A549 (cell line): ENCODE measurements around the gene USP46. TPM values are rescaled to one million over a fixed set of nuclear protein-coding genes. Genes with fewer than 3 reads are reported as not detected.

Source experiments
- ATAC-seq, 2 experiments: fragments of 200-7000 bp in 1 of 2; fragments of >200 bp in 1 of 2; cut with Nextera tagmentation in 1 of 2; cut with Tn5 transposase in 1 of 2; 3 replicates each; pipeline versions ENCODE4 v1.8.0 to v1.9.1; 2018 to 2020; ENCODE audit warnings: mild to moderate bottlenecking in 1 of 2, moderate library complexity in 1 of 2
- CTCF ChIA-PET: fragments of 300-600 bp; sonication (Branson Sonifier 250); formaldehyde crosslinking; extraction: SDS; loops from one replicate; lab custom pipeline; 2021; ENCODE audit warnings: antibody characterized with exemption, inconsistent platforms; lab: Yijun Ruan, JAX
- POLR2A ChIA-PET: fragments of 350-600 bp; formaldehyde crosslinking; extraction: SDS; loops from one replicate; lab custom pipeline; 2021; ENCODE audit warnings: antibody characterized with exemption, inconsistent platforms; lab: Yijun Ruan, JAX
- DNase-seq, 2 experiments: peaks; one replicate each; pipeline versions ENCODE4 v3.0.0 to v3.0.0-alpha.2; 2011 to 2016; ENCODE audit warnings: low read depth in 1 of 2, low spot score in 1 of 2
- FAIRE-seq: peaks from 2 replicates; lab custom pipeline; 2011; peaks lifted over from hg19 to GRCh38; lab: Jason Lieb, UNC
- H3K27ac ChIP-seq, 2 experiments: fragments of >200 bp; sonication (Bioruptor Twin); formaldehyde crosslinking; 3 replicates each; pipeline ENCODE4 v1.5.1; 2016 to 2017
- H3K4me1 ChIP-seq: fragments of >200 bp; sonication (Bioruptor Twin); formaldehyde crosslinking; 3 replicates; pipeline ENCODE4 v1.6.1; 2016
- H3K4me2 ChIP-seq: fragments of >200 bp; sonication (Bioruptor Twin); formaldehyde crosslinking; 3 replicates; pipeline ENCODE4 v1.6.1; 2016
- H3K4me3 ChIP-seq: fragments of >200 bp; sonication (Bioruptor Twin); formaldehyde crosslinking; 3 replicates; pipeline ENCODE4 v1.5.1; 2016
- H3K9me3 ChIP-seq: fragments of >200 bp; sonication (Bioruptor Twin); formaldehyde crosslinking; 3 replicates; pipeline ENCODE4 v1.6.1; 2016
- CBX8 ChIP-seq: fragments of 200-600 bp; sonication (generic); IDR thresholded peaks from 2 replicates; pipeline ENCODE4 v1.6.1; 2016
- CHD2 ChIP-seq: fragments of 150-350 bp; IDR thresholded peaks from 2 replicates; pipeline ENCODE4 v1.6.1; 2014; ENCODE audit warnings: low read length; ENCODE audit not compliant: partially characterized antibody
- EHMT2 ChIP-seq: fragments of 200-600 bp; sonication (generic); IDR thresholded peaks from 2 replicates; pipeline ENCODE4 v1.6.1; 2016; ENCODE audit warnings: antibody characterized with exemption, low read depth, mild to moderate bottlenecking, moderate library complexity
- GATA3 ChIP-seq: IDR thresholded peaks from 2 replicates; pipeline ENCODE4 v1.6.1; 2012; ENCODE audit warnings: borderline replicate concordance
- HEYL ChIP-seq: fragments of 250-450 bp; sonication (Bioruptor Pico); IDR thresholded peaks from 2 replicates; pipeline ENCODE4 v1.8.0; 2021; ENCODE audit warnings: mild to moderate bottlenecking, moderate library complexity
- HOXB5 ChIP-seq: fragments of 250-450 bp; sonication (Bioruptor Pico); IDR thresholded peaks from 2 replicates; pipeline ENCODE4 v1.5.0; 2020; ENCODE audit warnings: mild to moderate bottlenecking, moderate library complexity
- JUN ChIP-seq, 2 experiments: fragments of >200 bp; sonication (Bioruptor Twin); formaldehyde crosslinking; IDR thresholded peaks; 2 replicates in 1 of 2; 3 replicates in 1 of 2; pipeline ENCODE4 v1.6.1; 2016 to 2017
- MAZ ChIP-seq: fragments of 150-350 bp; IDR thresholded peaks from 2 replicates; pipeline ENCODE4 v1.6.1; 2014; ENCODE audit warnings: antibody characterized with exemption, low read depth, low read length, borderline replicate concordance
- NPAS2 ChIP-seq: fragments of 250-450 bp; sonication (Bioruptor Pico); IDR thresholded peaks from 2 replicates; pipeline ENCODE4 v1.8.0; 2022; ENCODE audit warnings: mild to moderate bottlenecking, moderate library complexity, borderline replicate concordance
- NR3C1 ChIP-seq: fragments of >200 bp; sonication (Bioruptor Twin); formaldehyde crosslinking; IDR thresholded peaks from 3 replicates; pipeline ENCODE4 v1.6.1; 2017
- TFCP2L1 ChIP-seq: fragments of 250-450 bp; sonication (Bioruptor Pico); IDR thresholded peaks from 2 replicates; pipeline ENCODE4 v1.5.0; 2021; ENCODE audit warnings: mild to moderate bottlenecking
- TP53 ChIP-seq: fragments of 250-450 bp; sonication (Bioruptor Pico); IDR thresholded peaks from 2 replicates; pipeline ENCODE4 v1.5.0; 2021; ENCODE audit warnings: mild to moderate bottlenecking, moderate library complexity
- ZC3H11A ChIP-seq: fragments of 450-650 bp; IDR thresholded peaks from 2 replicates; pipeline ENCODE4 v1.6.1; 2014; ENCODE audit warnings: antibody characterized with exemption, mild to moderate bottlenecking
- ZSCAN20 ChIP-seq: fragments of 250-450 bp; sonication (Bioruptor Pico); IDR thresholded peaks from 2 replicates; pipeline ENCODE4 v1.8.0; 2022; ENCODE audit warnings: mild to moderate bottlenecking, moderate library complexity
- WGBS: methylation state at CpG from one replicate; pipeline ENCODE4 v1.1.6; 2017; ENCODE audit errors: missing lambda C conversion rate; 5-methylcytosine and 5-hydroxymethylcytosine counted together
- polyA plus RNA-seq, 4 experiments: library from polyadenylated mRNA; depleted of rRNA in 3 of 4; stranded (reverse); fragments of >200 nt; fragmentation: RNase III in 1 of 4; extraction: RNeasy Plus Mini Kit Qiagen cat#74134 plus additional on column Dnase treatment in 1 of 4; gene quantifications; 2 replicates in 3 of 4; 3 replicates in 1 of 4; pipeline ENCODE4 v1.2.3, GENCODE V29; 2011 to 2017
- TF ChIP-seq, protein P1 (sequence below): fragments of 200-600 bp; sonication (generic); IDR thresholded peaks from 2 replicates; pipeline ENCODE4 v1.6.1; 2016; ENCODE audit warnings: antibody characterized with exemption, mild to moderate bottlenecking, moderate library complexity
- TF ChIP-seq, protein P2 (sequence below): IDR thresholded peaks from 2 replicates; pipeline ENCODE4 v1.6.1; 2012
- TF ChIP-seq, protein P3 (sequence below): IDR thresholded peaks from 2 replicates; pipeline ENCODE4 v1.6.1; 2012

USP46 gene
- polyA plus RNA-seq, 2 of the 4 experiments (the other 2 are of a cell fraction), result 5.6 to 15.9 TPM

DNA sequence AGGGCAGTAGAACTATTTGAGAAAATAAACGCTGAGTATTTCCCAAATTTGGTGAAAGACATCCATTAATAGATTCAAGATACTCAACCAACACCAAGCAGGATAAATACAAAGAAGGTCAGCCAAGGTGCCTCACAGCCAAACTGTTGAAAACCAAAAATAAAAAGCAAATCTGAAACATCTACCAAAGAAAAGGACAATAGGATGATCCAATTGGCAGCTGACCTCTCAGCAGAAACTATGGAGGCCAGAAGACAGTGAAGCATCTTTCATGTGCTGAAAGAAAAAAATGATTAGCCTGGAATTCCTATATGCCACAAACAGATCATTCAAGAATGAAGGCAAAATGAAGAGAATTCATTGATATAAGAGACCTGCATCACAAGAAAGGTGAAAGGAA is 44.9 kb downstream of the USP46 start (continued):
- TF ChIP-seq, protein P1, sequence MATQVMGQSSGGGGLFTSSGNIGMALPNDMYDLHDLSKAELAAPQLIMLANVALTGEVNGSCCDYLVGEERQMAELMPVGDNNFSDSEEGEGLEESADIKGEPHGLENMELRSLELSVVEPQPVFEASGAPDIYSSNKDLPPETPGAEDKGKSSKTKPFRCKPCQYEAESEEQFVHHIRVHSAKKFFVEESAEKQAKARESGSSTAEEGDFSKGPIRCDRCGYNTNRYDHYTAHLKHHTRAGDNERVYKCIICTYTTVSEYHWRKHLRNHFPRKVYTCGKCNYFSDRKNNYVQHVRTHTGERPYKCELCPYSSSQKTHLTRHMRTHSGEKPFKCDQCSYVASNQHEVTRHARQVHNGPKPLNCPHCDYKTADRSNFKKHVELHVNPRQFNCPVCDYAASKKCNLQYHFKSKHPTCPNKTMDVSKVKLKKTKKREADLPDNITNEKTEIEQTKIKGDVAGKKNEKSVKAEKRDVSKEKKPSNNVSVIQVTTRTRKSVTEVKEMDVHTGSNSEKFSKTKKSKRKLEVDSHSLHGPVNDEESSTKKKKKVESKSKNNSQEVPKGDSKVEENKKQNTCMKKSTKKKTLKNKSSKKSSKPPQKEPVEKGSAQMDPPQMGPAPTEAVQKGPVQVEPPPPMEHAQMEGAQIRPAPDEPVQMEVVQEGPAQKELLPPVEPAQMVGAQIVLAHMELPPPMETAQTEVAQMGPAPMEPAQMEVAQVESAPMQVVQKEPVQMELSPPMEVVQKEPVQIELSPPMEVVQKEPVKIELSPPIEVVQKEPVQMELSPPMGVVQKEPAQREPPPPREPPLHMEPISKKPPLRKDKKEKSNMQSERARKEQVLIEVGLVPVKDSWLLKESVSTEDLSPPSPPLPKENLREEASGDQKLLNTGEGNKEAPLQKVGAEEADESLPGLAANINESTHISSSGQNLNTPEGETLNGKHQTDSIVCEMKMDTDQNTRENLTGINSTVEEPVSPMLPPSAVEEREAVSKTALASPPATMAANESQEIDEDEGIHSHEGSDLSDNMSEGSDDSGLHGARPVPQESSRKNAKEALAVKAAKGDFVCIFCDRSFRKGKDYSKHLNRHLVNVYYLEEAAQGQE, result no peak
- TF ChIP-seq HEYL (CRISPR knock-in tag) (no peak), CHD2 (no peak), EHMT2 (no peak), NR3C1 (no peak), JUN (IDR thresholded peaks at IDR 0.05) (no peak), GATA3 (no peak), TFCP2L1 (no peak), CBX8 (no peak)
- TF ChIP-seq, protein P2, sequence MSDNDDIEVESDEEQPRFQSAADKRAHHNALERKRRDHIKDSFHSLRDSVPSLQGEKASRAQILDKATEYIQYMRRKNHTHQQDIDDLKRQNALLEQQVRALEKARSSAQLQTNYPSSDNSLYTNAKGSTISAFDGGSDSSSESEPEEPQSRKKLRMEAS, result no peak
- TF ChIP-seq, protein P3, sequence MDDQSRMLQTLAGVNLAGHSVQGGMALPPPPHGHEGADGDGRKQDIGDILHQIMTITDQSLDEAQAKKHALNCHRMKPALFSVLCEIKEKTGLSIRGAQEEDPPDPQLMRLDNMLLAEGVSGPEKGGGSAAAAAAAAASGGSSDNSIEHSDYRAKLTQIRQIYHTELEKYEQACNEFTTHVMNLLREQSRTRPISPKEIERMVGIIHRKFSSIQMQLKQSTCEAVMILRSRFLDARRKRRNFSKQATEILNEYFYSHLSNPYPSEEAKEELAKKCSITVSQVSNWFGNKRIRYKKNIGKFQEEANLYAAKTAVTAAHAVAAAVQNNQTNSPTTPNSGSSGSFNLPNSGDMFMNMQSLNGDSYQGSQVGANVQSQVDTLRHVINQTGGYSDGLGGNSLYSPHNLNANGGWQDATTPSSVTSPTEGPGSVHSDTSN, result no peak

- POLR2A ChIA-PET, result no interaction called here
- no peaks in the 10 kb centered on the region for H3K9me3 ChIP-seq
- ATAC-seq, result no peak
- TF ChIP-seq NPAS2, result no peak
- TF ChIP-seq MAZ, result no peak
- TF ChIP-seq, protein P3, result no peak
- TF ChIP-seq HOXB5, result no peak
- no peak for TF ChIP-seq EHMT2
- TF ChIP-seq JUN (IDR thresholded peaks at IDR 0.05), result no peak
- no peak for TF ChIP-seq CHD2
- TF ChIP-seq, all 56 proteins: peak for 0
- DNase-seq, result no peak
- no peak overlapping the region for H3K4me3 ChIP-seq
- no CpG with 5 or more reads among the region's 1 CpG for WGBS
- no peak overlapping the region for H3K4me2 ChIP-seq
- no peaks in the 10 kb centered on the region for H3K4me1 ChIP-seq
- CTCF ChIA-PET, result no interaction called here
- H3K27ac ChIP-seq, result no peak overlapping the region
- FAIRE-seq, result no peak
Observed at GRCh38 chr4:52612341-52612740, 46.8 kb downstream of the USP46 start.

GRCh38 chr4:52611030-52611555 is 48.0 kb downstream of the USP46 start:
- H3K27ac ChIP-seq, result no peak overlapping the region
- 100% methylated on average over 6 of the region's 6 CpGs for WGBS
- CTCF ChIA-PET, result no interaction called here

GRCh38 chr4:52606726-52607125 is 52.4 kb downstream of the USP46 start:
- 91% methylated on average over 2 of the region's 2 CpGs for WGBS
- no peak for DNase-seq
- H3K4me3 ChIP-seq, result no peak overlapping the region
- no peak overlapping the region for H3K27ac ChIP-seq
- no peak for FAIRE-seq
- TF ChIP-seq GATA3 (no peak), ZC3H11A (no peak), TP53 (CRISPR knock-in tag) (no peak), ZSCAN20 (CRISPR knock-in tag) (no peak)
- no peak for ATAC-seq
- no peaks in the 10 kb centered on the region for H3K9me3 ChIP-seq
- H3K4me2 ChIP-seq, result no peak overlapping the region
- H3K4me1 ChIP-seq, result no peaks in the 10 kb centered on the region
- ChIA-PET POLR2A (no interaction called here), CTCF (no interaction called here)

More at GRCh38 chr4:52611030-52611555, 48.0 kb downstream of the USP46 start:
- POLR2A ChIA-PET, result no interaction called here
- Histone ChIP-seq H3K4me2 (no peak overlapping the region), H3K4me3 (no peak overlapping the region), H3K4me1 (no peaks in the 10 kb centered on the region), H3K9me3 (no peaks in the 10 kb centered on the region)
- no peak for ATAC-seq
- no peak for FAIRE-seq
- no peak for DNase-seq
- no peak for TF ChIP-seq ZSCAN20 (CRISPR knock-in tag)
